ENCODE measurements around the gene EXOC4. TPM values are rescaled to one million over a fixed set of nuclear protein-coding genes. Genes with fewer than 3 reads are reported as not detected.
A peak's percentile ranks its signal among the peaks of the same experiment; 100 is the strongest.

The EXOC4 gene
- total RNA-seq, 1 experiment from 2014 or later, result 75.8 TPM

DNA sequence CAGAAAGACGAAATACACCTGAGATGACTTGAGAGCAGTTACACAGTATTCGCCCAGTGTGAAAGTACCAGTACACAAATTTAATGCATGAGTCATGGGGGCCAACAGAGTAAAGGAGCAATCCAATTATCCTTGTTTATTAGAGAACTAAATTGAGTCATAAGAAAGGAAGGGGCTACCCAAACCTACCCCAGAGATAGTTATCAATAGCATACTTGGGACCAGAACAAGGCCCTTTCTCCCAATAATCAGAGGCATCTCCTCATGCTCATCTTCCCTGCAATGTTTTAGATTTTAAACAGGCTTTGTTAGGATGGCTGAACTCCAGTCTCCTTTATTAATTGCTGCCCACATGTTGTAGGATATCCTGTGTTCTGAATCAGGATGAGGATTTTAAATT is 634.6 kb downstream of the EXOC4 start:
- Mint-ChIP-seq H3K4me1 (peaks cover 11 to 13% of the 10 kb centered on the region in 2 experiments), H3K36me3 (ENCODE audit: insufficient read depth in 1 of 3, low read depth in 3 of 3) (peaks cover 0 to 3% (median 3%) of the 10 kb centered on the region in 3 experiments; a peak in 4 of 7 replicates), H3K27me3 (ENCODE audit: low read depth) (no peaks in the 10 kb centered on the region; the same call in 1 of the 2 replicates), H3K27ac (0 out of 7 replicates have a peak overlapping the region, but pooled peaks of 1 of the 3 experiments have one; percentile 6), H3K9me3 (peaks cover 0 to 3% of the 10 kb centered on the region in 2 experiments; a peak in 3 of 5 replicates), H3K4me3 (no peak overlapping the region)
- H2AK5ac ChIP-seq (ENCODE audit: insufficient read length, low read length), result no peak overlapping the region
- no peak overlapping the region for H3K9ac ChIP-seq (ENCODE audit: extremely low read depth, insufficient read length, low read length)
- H3K27ac ChIP-seq (ENCODE audit: insufficient read length, low read depth, low read length), result no peak overlapping the region
- no peaks in the 10 kb centered on the region for H3K9me3 ChIP-seq (ENCODE audit: control insufficient read depth, low read depth, low read length)
- H3K4ac ChIP-seq (ENCODE audit: low read depth, low read length), result no peak overlapping the region
- no peak overlapping the region for H2BK120ac ChIP-seq (ENCODE audit: low read depth, low read length, poor library complexity, severe bottlenecking)
- no peak overlapping the region for H3T11ph ChIP-seq (ENCODE audit: low read length)
- no peak overlapping the region for H2BK12ac ChIP-seq (ENCODE audit: insufficient read length, low read depth, low read length)
- no peaks in the 10 kb centered on the region for H3K79me1 ChIP-seq (ENCODE audit: insufficient read depth, low read depth, low read length, poor library complexity, severe bottlenecking)
- H3K79me2 ChIP-seq (ENCODE audit: insufficient read depth, low read length), result no peaks in the 10 kb centered on the region
- no peak overlapping the region for H4K91ac ChIP-seq (ENCODE audit: insufficient read length, low read depth, low read length)
- H2BK15ac ChIP-seq (ENCODE audit: low read depth, low read length), result no peak overlapping the region
- H3K23ac ChIP-seq (ENCODE audit: insufficient read length, low read depth, low read length), result no peak overlapping the region
- no peaks in the 10 kb centered on the region for H3K23me2 ChIP-seq (ENCODE audit: insufficient read length, low read depth, low read length, poor library complexity, severe bottlenecking)
- H4K8ac ChIP-seq (replicated peaks; ENCODE audit: insufficient read length, low read depth, low read length), result no peak overlapping the region
- no peak overlapping the region for H3K14ac ChIP-seq (ENCODE audit: insufficient read depth, low read length)
- H2BK5ac ChIP-seq (ENCODE audit: insufficient read length, low read length), result no peak overlapping the region
- no peak for TF ChIP-seq CTCF (conservative IDR thresholded peaks at IDR 0.05)
- WGBS (ENCODE audit: extremely low coverage, insufficient read length, low lambda C conversion rate), result no CpG with 5 or more reads among the region's 2 CpGs
- no peak overlapping the region for H3K56ac ChIP-seq (ENCODE audit: insufficient read length, low read depth, low read length)
- H3K18ac ChIP-seq (ENCODE audit: insufficient read length, low read depth, low read length), result no peak overlapping the region
- no peaks in the 10 kb centered on the region for H3K27me3 ChIP-seq (ENCODE audit: insufficient read depth, low read length)
- H3K4me2 ChIP-seq (ENCODE audit: insufficient read depth, insufficient read length, low read length), result no peak overlapping the region
- no peaks in the 10 kb centered on the region for H3K4me1 ChIP-seq (ENCODE audit: insufficient read depth, low read length)
- no peak for DNase-seq
- H2AFZ ChIP-seq (ENCODE audit: low read length), result no peak overlapping the region
- no peaks in the 10 kb centered on the region for H4K20me1 ChIP-seq (ENCODE audit: control insufficient read depth, insufficient read depth, insufficient read length)
- no peak overlapping the region for H4K5ac ChIP-seq (ENCODE audit: insufficient read length, low read depth, low read length)
- H2BK20ac ChIP-seq (ENCODE audit: low read depth, low read length, poor library complexity, severe bottlenecking), result no peak overlapping the region
